Thyroid gland (tissue), 4 donors: ENCODE data around the gene SCMH1. TPM values are rescaled to one million over a fixed set of nuclear protein-coding genes. Genes with fewer than 3 reads are reported as not detected.
"Not testable (repeated sequence)": the region's sequence is repeated elsewhere in the genome, so short reads cannot be mapped to it uniquely, and the experiment has no call there.

Source experiments
- DNase-seq, 2 donors: peaks; one replicate each; pipeline ENCODE4 v3.0.0-alpha.2; 2019
- H3K27ac ChIP-seq, 3 donors: fragments of 200-600 bp; sonication (generic); 1 replicate in 2 of 3; 2 replicates in 1 of 3; pipeline ENCODE4 v1.5.1; 2016 to 2019; ENCODE audit warnings: mild to moderate bottlenecking in 1 of 3, moderate library complexity in 1 of 3
- H3K27me3 ChIP-seq: fragments of 200-600 bp; sonication (generic); one replicate; pipeline ENCODE4 v1.5.1; 2019
- H3K36me3 ChIP-seq, 2 donors: fragments of 200-600 bp; sonication (generic); one replicate each; pipeline ENCODE4 v1.5.1; 2016 to 2019
- H3K4me1 ChIP-seq, 2 donors: fragments of 200-600 bp; sonication (generic); one replicate each; pipeline ENCODE4 v1.5.1; 2017 to 2019
- H3K4me3 ChIP-seq, 3 donors: fragments of 200-600 bp; sonication (generic); replicated peaks in 1 of 3; 1 replicate in 2 of 3; 2 replicates in 1 of 3; pipeline ENCODE4 v1.5.1; 2016; ENCODE audit warnings: mild to moderate bottlenecking in 1 of 3
- H3K9me3 ChIP-seq: fragments of 200-600 bp; sonication (generic); one replicate; pipeline ENCODE4 v1.5.1; 2017
- POLR2A ChIP-seq, 2 donors: fragments of 450-650 bp; IDR thresholded peaks; one replicate each; pipeline ENCODE4 v1.6.1; 2017; ENCODE audit warnings: antibody characterized with exemption in 2 of 2, mild to moderate bottlenecking in 2 of 2, moderate library complexity in 1 of 2
- WGBS, 2 donors: methylation state at CpG; one replicate each; pipeline ENCODE4 v1.1.5; 2017; 5-methylcytosine and 5-hydroxymethylcytosine counted together
- intact Hi-C: fragments of 100-400 bp; cut with DNase I; formaldehyde crosslinking; loops from one replicate; pipeline ENCODE4 v1.15.1; 2023
- total RNA-seq, 4 donors: library from RNA; depleted of rRNA; stranded (reverse); fragments of >200 nt; gene quantifications; one replicate each; pipeline ENCODE4 v1.2.3, GENCODE V29; 2016
- TF ChIP-seq, protein P1 (sequence below), 6 experiments: fragments of 200-600 bp in 3 of 6; fragments of 450-650 bp in 3 of 6; sonication (generic) in 3 of 6; IDR thresholded peaks; one replicate each; pipeline ENCODE4 v1.5.1; 2016 to 2019; ENCODE audit warnings: antibody characterized with exemption in 6 of 6, mild to moderate bottlenecking in 2 of 6, inconsistent platforms in 1 of 6, moderate library complexity in 1 of 6

SCMH1 gene
- total RNA-seq, 4 donors from 2014 or later = 30.6 to 93.0 (median 47.5) TPM

GRCh38 chr1:41217441-41217840, 24.7 kb downstream of the SCMH1 start:
- Histone ChIP-seq H3K27ac (no peak overlapping the region), H3K27me3 (no peaks in the 10 kb centered on the region), H3K9me3 (no peaks in the 10 kb centered on the region), H3K4me3 (no peak overlapping the region), H3K4me1 (peaks cover 3 to 6% of the 10 kb centered on the region in 2 donors), H3K36me3 (no peaks in the 10 kb centered on the region)
- no peak for DNase-seq
- TF ChIP-seq POLR2A (IDR thresholded peaks at IDR 0.05) = no peak
- TF ChIP-seq, protein P1, sequence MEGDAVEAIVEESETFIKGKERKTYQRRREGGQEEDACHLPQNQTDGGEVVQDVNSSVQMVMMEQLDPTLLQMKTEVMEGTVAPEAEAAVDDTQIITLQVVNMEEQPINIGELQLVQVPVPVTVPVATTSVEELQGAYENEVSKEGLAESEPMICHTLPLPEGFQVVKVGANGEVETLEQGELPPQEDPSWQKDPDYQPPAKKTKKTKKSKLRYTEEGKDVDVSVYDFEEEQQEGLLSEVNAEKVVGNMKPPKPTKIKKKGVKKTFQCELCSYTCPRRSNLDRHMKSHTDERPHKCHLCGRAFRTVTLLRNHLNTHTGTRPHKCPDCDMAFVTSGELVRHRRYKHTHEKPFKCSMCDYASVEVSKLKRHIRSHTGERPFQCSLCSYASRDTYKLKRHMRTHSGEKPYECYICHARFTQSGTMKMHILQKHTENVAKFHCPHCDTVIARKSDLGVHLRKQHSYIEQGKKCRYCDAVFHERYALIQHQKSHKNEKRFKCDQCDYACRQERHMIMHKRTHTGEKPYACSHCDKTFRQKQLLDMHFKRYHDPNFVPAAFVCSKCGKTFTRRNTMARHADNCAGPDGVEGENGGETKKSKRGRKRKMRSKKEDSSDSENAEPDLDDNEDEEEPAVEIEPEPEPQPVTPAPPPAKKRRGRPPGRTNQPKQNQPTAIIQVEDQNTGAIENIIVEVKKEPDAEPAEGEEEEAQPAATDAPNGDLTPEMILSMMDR (IDR thresholded peaks at IDR 0.05) = no peak
- intact Hi-C loops = no loop called here
- 54 to 83% methylated on average over 1 of the region's 1 CpG for WGBS, 2 donors

DNA sequence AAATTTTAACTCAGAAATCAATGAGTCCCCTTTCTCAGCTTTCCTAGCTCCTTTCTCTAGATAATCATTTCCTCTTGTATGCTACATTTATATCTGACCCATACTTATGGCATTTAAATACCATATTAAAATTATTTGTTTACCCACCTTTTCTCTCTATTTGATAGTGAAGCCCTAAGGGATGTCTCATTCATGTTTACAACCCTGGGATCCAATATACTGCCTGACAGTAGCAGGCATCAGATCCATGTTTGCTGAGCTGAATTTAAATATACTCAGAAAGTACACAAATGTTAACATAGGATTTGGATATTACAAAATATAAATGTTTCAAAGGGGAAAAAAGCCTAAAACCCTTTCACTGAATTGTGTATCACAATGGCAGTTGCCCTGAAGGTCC, 26.5 kb downstream of the SCMH1 start:
- no peaks in the 10 kb centered on the region for H3K36me3 ChIP-seq
- no peak overlapping the region for H3K4me3 ChIP-seq
- H3K9me3 ChIP-seq = no peaks in the 10 kb centered on the region
- H3K27me3 ChIP-seq = no peaks in the 10 kb centered on the region
- DNase-seq = no peak
- TF ChIP-seq POLR2A (IDR thresholded peaks at IDR 0.05) = no peak
- TF ChIP-seq, protein P1 (IDR thresholded peaks at IDR 0.05) = no peak
- no peak overlapping the region for H3K27ac ChIP-seq
- no peaks in the 10 kb centered on the region for H3K4me1 ChIP-seq
- intact Hi-C loops = no loop called here

GRCh38 chr1:41213341-41213740, 28.8 kb downstream of the SCMH1 start:
- Histone ChIP-seq H3K9me3 (no peaks in the 10 kb centered on the region), H3K36me3 (no peaks in the 10 kb centered on the region), H3K4me1 (no peaks in the 10 kb centered on the region), H3K27ac (no peak overlapping the region), H3K27me3 (no peaks in the 10 kb centered on the region), H3K4me3 (no peak overlapping the region)
- no peak for DNase-seq
- intact Hi-C loops = no loop called here
- WGBS, 2 donors = 98 to 100% methylated on average over 1 of the region's 1 CpG
- TF ChIP-seq, protein P1 (IDR thresholded peaks at IDR 0.05) = no peak
- TF ChIP-seq POLR2A (IDR thresholded peaks at IDR 0.05) = no peak

DNA sequence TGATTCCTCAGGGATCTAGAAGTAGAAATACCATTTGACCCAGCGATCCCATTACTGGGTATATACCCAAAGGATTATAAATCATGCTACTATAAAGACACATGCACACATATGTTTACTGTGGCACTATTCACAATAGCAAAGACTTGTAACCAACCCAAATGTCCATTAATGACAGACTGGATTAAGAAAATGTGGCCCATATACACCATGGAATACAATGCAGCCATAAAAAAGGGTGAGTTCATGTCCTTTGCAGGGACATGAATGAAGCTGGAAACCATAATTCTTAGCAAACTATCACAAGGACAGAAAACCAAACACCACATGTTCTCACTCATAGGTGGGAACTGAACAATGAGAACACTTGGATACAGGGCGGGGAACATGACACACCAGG, 30.5 kb downstream of the SCMH1 start:
- WGBS, 2 donors = 92 to 100% methylated on average over 2 of the region's 2 CpGs
- intact Hi-C loops = not testable (repeated sequence)

DNA sequence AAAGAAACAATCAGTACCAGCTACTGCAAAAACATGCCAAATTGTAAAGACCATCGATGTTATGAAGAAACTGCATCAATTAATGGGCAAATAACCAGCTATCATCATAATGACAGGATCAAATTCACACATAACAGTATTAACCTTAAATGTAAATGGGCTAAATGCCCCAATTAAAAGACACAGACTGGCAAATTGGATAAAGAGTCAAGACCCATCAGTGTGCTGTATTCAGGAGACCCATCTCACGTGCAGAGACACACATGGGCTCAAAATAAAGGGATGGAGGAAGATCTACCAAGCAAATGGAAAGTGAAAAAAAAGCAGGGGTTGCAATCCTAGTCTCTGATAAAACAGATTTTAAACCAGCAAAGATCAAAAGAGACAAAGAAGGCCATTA, 35.1 kb downstream of the SCMH1 start:
- H3K36me3 ChIP-seq, H3K27ac ChIP-seq, H3K4me3 ChIP-seq, H3K9me3 ChIP-seq, H3K4me1 ChIP-seq, intact Hi-C loops, DNase-seq, H3K27me3 ChIP-seq: not testable (repeated sequence)
- 95 to 100% methylated on average over 2 of the region's 2 CpGs for WGBS, 2 donors

More for the DNA sequence above, 30.5 kb downstream of the SCMH1 start:
- DNase-seq, H3K27ac ChIP-seq, H3K9me3 ChIP-seq, H3K4me3 ChIP-seq, H3K36me3 ChIP-seq, H3K27me3 ChIP-seq, H3K4me1 ChIP-seq: not testable (repeated sequence)

- Histone ChIP-seq H3K4me3 (no peak overlapping the region), H3K9me3 (no peaks in the 10 kb centered on the region), H3K36me3 (no peaks in the 10 kb centered on the region), H3K4me1 (peaks cover 0 to 8% of the 10 kb centered on the region in 2 donors), H3K27ac (no peak overlapping the region), H3K27me3 (no peaks in the 10 kb centered on the region)
- WGBS, 2 donors = 76 to 80% methylated on average over 3 of the region's 3 CpGs
- TF ChIP-seq, protein P1 (IDR thresholded peaks at IDR 0.05) = no peak
- no peak for TF ChIP-seq POLR2A (IDR thresholded peaks at IDR 0.05)
- intact Hi-C loops = no loop called here
- no peak for DNase-seq
These were observed 41.4 kb downstream of the SCMH1 start for GRCh38 chr1:41200728-41201127.
